WERI-Rb-1 (cell line): Measurements from ENCODE around the gene METTL5.
"Not testable (repeated sequence)": the region's sequence is repeated elsewhere in the genome, so short reads cannot be mapped to it uniquely, and the experiment has no call there.

ENCODE experiments used
- DNase-seq: peaks from one replicate; pipeline ENCODE4 v3.0.0-alpha.2; 2020
- H3K27ac ChIP-seq: fragments of 250-450 bp; sonication (Bioruptor Pico); 2 replicates; pipeline ENCODE4 v1.5.1; 2020; ENCODE audit warnings: mild to moderate bottlenecking, moderate library complexity
- H3K27me3 ChIP-seq: fragments of 250-450 bp; sonication (Bioruptor Pico); 2 replicates; pipeline ENCODE4 v1.5.1; 2021; ENCODE audit warnings: mild to moderate bottlenecking, low read depth, moderate library complexity; ENCODE audit not compliant: insufficient read depth, severe bottlenecking
- H3K36me3 ChIP-seq: fragments of 250-450 bp; sonication (Bioruptor Pico); 2 replicates; pipeline ENCODE4 v1.5.1; 2020; ENCODE audit warnings: mild to moderate bottlenecking, moderate library complexity
- H3K4me3 ChIP-seq: 2 replicates; pipeline ENCODE4 v1.5.1; 2011; ENCODE audit warnings: low read depth, mild to moderate bottlenecking, control low read depth, low read length
- H3K9me3 ChIP-seq: fragments of 250-450 bp; sonication (Bioruptor Pico); 2 replicates; pipeline ENCODE4 v1.5.1; 2021; ENCODE audit warnings: mild to moderate bottlenecking, moderate library complexity; ENCODE audit not compliant: severe bottlenecking
- CTCF ChIP-seq: IDR thresholded peaks from 2 replicates; pipeline ENCODE4 v1.5.1; 2011; ENCODE audit warnings: low read depth, mild to moderate bottlenecking, control low read depth, inconsistent platforms, low read length

Gene METTL5

GRCh38 chr2:169849710-169850109, 25.0 kb upstream of the METTL5 start:
- no peak for DNase-seq
- Histone ChIP-seq H3K27me3 (no peaks in the 10 kb centered on the region), H3K9me3 (no peaks in the 10 kb centered on the region), H3K36me3 (peaks cover 7% of the 10 kb centered on the region), H3K4me3 (no peak overlapping the region), H3K27ac (no peak overlapping the region)
- TF ChIP-seq CTCF: no peak

- H3K27me3 ChIP-seq, H3K4me3 ChIP-seq: not testable (repeated sequence)
Observed at GRCh38 chr2:169848959-169849693, 24.4 kb upstream of the METTL5 start.

DNA sequence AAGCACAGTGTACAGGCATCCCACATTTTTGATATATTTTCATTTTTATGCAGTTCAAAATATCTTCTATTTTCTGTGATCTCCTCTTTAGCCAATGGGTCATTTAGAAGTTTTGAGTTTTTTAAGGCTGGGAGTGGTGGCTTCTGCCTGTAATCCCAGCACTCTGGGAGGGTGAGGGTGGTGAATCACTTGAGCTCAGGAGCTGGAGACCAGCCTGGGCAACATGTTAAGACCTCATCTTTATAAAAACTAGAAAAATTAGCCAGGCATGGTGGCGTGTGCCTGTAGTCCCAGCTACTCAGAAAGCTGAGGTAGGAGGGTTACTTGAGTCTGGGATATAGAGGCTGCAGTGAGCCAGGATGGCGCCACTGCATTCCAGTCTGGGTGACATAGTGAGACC, 20.3 kb upstream of the METTL5 start:
- no peak overlapping the region for H3K4me3 ChIP-seq
- DNase-seq: no peak
- H3K36me3 ChIP-seq: peaks cover 9% of the 10 kb centered on the region
- H3K27me3 ChIP-seq: no peaks in the 10 kb centered on the region
- no peak overlapping the region for H3K27ac ChIP-seq
- no peak for TF ChIP-seq CTCF
- no peaks in the 10 kb centered on the region for H3K9me3 ChIP-seq

More at GRCh38 chr2:169848959-169849693, 24.4 kb upstream of the METTL5 start:
- H3K27ac ChIP-seq, H3K36me3 ChIP-seq, H3K9me3 ChIP-seq, DNase-seq: not testable (repeated sequence)

- not testable (repeated sequence) for H3K27ac ChIP-seq, DNase-seq, H3K27me3 ChIP-seq, H3K36me3 ChIP-seq, H3K4me3 ChIP-seq, H3K9me3 ChIP-seq
Observed at GRCh38 chr2:169841625-169842024, 16.9 kb upstream of the METTL5 start.

DNA sequence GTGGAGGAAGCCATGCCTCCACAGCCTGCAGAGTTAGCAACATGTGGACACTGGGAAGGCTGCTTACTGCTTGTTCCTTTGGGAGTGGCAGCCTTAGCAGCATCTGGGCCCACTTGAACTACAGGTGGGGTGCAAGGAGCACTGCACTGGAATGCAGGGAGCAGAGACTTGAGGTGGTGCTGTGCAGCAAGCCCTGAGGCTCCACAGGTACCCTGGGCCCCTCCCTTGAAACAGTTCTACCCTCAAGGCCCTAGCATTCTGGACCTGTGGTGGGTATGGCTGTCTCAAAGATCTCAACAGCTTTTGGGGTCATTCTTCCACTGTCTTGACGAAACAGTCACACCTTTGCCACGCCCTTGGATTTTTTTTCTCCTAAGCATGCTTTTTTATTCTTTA, 16.0 kb upstream of the METTL5 start:
- no peak for DNase-seq

GRCh38 chr2:169839954-169840746, 15.4 kb upstream of the METTL5 start:
- DNase-seq: no peak
- no peaks in the 10 kb centered on the region for H3K9me3 ChIP-seq
- no peaks in the 10 kb centered on the region for H3K27me3 ChIP-seq
- TF ChIP-seq CTCF: peak; percentile 11; the same call in 1 of the 2 replicates
- H3K36me3 ChIP-seq: peaks cover 6% of the 10 kb centered on the region
- no peak overlapping the region for H3K4me3 ChIP-seq
- no peak overlapping the region for H3K27ac ChIP-seq

More for the DNA sequence above, 16.0 kb upstream of the METTL5 start:
- Histone ChIP-seq H3K27ac (no peak overlapping the region), H3K27me3 (no peaks in the 10 kb centered on the region), H3K36me3 (peaks cover 6% of the 10 kb centered on the region), H3K4me3 (no peak overlapping the region), H3K9me3 (no peaks in the 10 kb centered on the region)
- no peak for TF ChIP-seq CTCF
